ENCODE results near the gene CD28. TPM values are rescaled to one million over a fixed set of nuclear protein-coding genes. Genes with fewer than 3 reads are reported as not detected.

The CD28 gene
- total RNA-seq, 2 donors from 2014 or later = not detected

- no peak overlapping the region for H3K27ac ChIP-seq (ENCODE audit: low read depth, low read length)
- no peaks in the 10 kb centered on the region for H3K9me3 Mint-ChIP-seq
Measured at GRCh38 chr2:203743441-203743981, 37.1 kb downstream of the CD28 start.

DNA sequence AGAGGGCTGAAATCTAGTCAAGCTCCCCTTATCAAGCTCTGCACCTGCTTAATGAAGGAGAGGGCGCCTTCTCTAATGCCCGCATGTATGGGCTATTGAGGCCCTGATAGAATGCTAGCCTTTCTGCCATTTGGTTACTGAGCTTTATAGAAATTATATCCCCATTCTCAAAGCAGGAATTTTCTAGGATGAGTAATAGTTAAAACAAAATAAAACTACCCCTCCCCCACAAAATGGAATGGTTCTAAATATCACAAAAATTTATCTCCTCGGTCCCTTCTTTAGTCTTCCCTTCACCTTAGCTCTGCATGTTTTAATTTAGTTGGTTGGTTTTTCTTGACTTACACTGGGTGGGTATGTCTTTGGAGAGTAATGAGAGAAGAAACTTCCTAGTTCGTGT lies 37.7 kb downstream of the CD28 start:
- Histone ChIP-seq H3K4me3 (ENCODE audit: low read length) (no peak overlapping the region), H3K27me3 (ENCODE audit: control insufficient read depth, insufficient read depth, low read length, poor library complexity, severe bottlenecking) (no peaks in the 10 kb centered on the region), H3K4me1 (ENCODE audit: control insufficient read depth, insufficient read depth, low read length) (no peaks in the 10 kb centered on the region), H3K27ac (ENCODE audit: low read depth, low read length) (no peak overlapping the region), H3K9me3 (ENCODE audit: control insufficient read depth, low read length) (no peaks in the 10 kb centered on the region), H3K9ac (ENCODE audit: extremely low read depth, low read length, poor library complexity, severe bottlenecking) (no peak overlapping the region), H3K36me3 (ENCODE audit: control insufficient read depth, insufficient read depth, low read length) (no peaks in the 10 kb centered on the region)
- Mint-ChIP-seq H3K36me3 (ENCODE audit: low read depth) (no peaks in the 10 kb centered on the region), H3K4me1 (no peaks in the 10 kb centered on the region), H3K27me3 (ENCODE audit: insufficient read depth) (no peaks in the 10 kb centered on the region), H3K9me3 (no peaks in the 10 kb centered on the region), H3K27ac (no peak overlapping the region), H3K4me3 (no peak overlapping the region)
- TF ChIP-seq CTCF (conservative IDR thresholded peaks at IDR 0.05) = no peak
- DNase-seq = no peak
- 96% methylated on average over 3 of the region's 4 CpGs; no CpG with 5 or more reads in 1 of the 2 experiments for WGBS, 2 experiments (ENCODE audit: insufficient coverage in 1 of 2, insufficient read length in 1 of 2)

More at GRCh38 chr2:203743441-203743981, 37.1 kb downstream of the CD28 start:
- Histone ChIP-seq H3K9me3 (ENCODE audit: control insufficient read depth, low read length) (no peaks in the 10 kb centered on the region), H3K27me3 (ENCODE audit: control insufficient read depth, insufficient read depth, low read length, poor library complexity, severe bottlenecking) (no peaks in the 10 kb centered on the region), H3K9ac (ENCODE audit: extremely low read depth, low read length, poor library complexity, severe bottlenecking) (no peak overlapping the region), H3K4me3 (ENCODE audit: low read length) (no peak overlapping the region), H3K36me3 (ENCODE audit: control insufficient read depth, insufficient read depth, low read length) (no peaks in the 10 kb centered on the region), H3K4me1 (ENCODE audit: control insufficient read depth, insufficient read depth, low read length) (no peaks in the 10 kb centered on the region)
- 87 to 100% methylated on average over 2 of the region's 2 CpGs for WGBS, 2 experiments (ENCODE audit: insufficient coverage in 1 of 2, insufficient read length in 1 of 2)
- Mint-ChIP-seq H3K4me3 (no peak overlapping the region), H3K27me3 (ENCODE audit: insufficient read depth) (no peaks in the 10 kb centered on the region), H3K27ac (no peak overlapping the region), H3K4me1 (no peaks in the 10 kb centered on the region), H3K36me3 (ENCODE audit: low read depth) (no peaks in the 10 kb centered on the region)
- DNase-seq = no peak
- no peak for TF ChIP-seq CTCF (conservative IDR thresholded peaks at IDR 0.05)

DNA sequence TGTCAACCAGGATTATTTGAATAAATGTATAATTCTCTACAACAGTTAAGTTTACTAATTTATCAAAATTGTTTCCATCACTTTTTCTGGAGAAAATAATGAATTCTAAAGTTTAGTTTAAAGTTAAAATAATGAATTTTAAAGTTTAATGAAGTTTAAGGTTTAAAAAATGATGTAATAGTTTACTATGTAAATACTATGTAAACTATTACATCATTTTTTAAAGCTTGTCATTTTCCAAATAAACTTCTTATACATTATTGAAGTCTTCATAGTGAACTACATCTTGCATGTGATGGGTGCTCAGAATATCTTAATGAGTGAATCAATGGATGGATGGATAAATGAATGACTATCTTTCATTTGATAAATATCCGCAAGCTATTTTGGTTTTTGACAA lies 38.8 kb downstream of the CD28 start:
- H3K36me3 ChIP-seq (ENCODE audit: control insufficient read depth, insufficient read depth, low read length) = no peaks in the 10 kb centered on the region
- H3K27me3 ChIP-seq (ENCODE audit: control insufficient read depth, insufficient read depth, low read length, poor library complexity, severe bottlenecking) = no peaks in the 10 kb centered on the region
- H3K9me3 ChIP-seq (ENCODE audit: control insufficient read depth, low read length) = no peaks in the 10 kb centered on the region
- Mint-ChIP-seq H3K4me3 (no peak overlapping the region), H3K27me3 (ENCODE audit: insufficient read depth) (no peaks in the 10 kb centered on the region), H3K27ac (no peak overlapping the region), H3K9me3 (no peaks in the 10 kb centered on the region), H3K36me3 (ENCODE audit: low read depth) (no peaks in the 10 kb centered on the region), H3K4me1 (no peaks in the 10 kb centered on the region)
- H3K9ac ChIP-seq (ENCODE audit: extremely low read depth, low read length, poor library complexity, severe bottlenecking) = no peak overlapping the region
- no peak overlapping the region for H3K4me3 ChIP-seq (ENCODE audit: low read length)
- H3K27ac ChIP-seq (ENCODE audit: low read depth, low read length) = no peak overlapping the region
- no peak for TF ChIP-seq CTCF (conservative IDR thresholded peaks at IDR 0.05)
- DNase-seq = no peak
- H3K4me1 ChIP-seq (ENCODE audit: control insufficient read depth, insufficient read depth, low read length) = no peaks in the 10 kb centered on the region
- WGBS, 2 experiments (ENCODE audit: insufficient coverage in 1 of 2, insufficient read length in 1 of 2) = 97 to 100% methylated on average over 1 of the region's 1 CpG

All from endodermal cell (in vitro differentiated cells).